Gastroesophageal sphincter (tissue), 4 donors: ENCODE data around the gene LEMD2. TPM values are rescaled to one million over a fixed set of nuclear protein-coding genes. Genes with fewer than 3 reads are reported as not detected.

ENCODE experiments used
- ATAC-seq: fragments of 150-250 bp; one replicate; pipeline ENCODE4 v1.9.1; 2016; ENCODE audit warnings: mild to moderate bottlenecking, moderate library complexity
- H3K27ac ChIP-seq, 4 donors: fragments of 200-600 bp; sonication (generic) in 3 of 4; 1 replicate in 3 of 4; 2 replicates in 1 of 4; pipeline ENCODE4 v1.5.1; 2016 to 2019
- H3K27me3 ChIP-seq: fragments of 200-600 bp; sonication (generic); one replicate; pipeline ENCODE4 v1.5.1; 2019
- H3K36me3 ChIP-seq, 2 donors: fragments of 200-600 bp; sonication (generic); one replicate each; pipeline ENCODE4 v1.5.1; 2019; ENCODE audit warnings: control low read depth in 1 of 2
- H3K4me1 ChIP-seq, 3 donors: fragments of 200-600 bp; sonication (generic); 1 replicate in 2 of 3; 2 replicates in 1 of 3; pipeline ENCODE4 v1.5.1; 2016 to 2019; ENCODE audit warnings: control low read depth in 2 of 3
- H3K4me3 ChIP-seq, 2 donors: fragments of 200-600 bp; sonication (generic); one replicate each; pipeline ENCODE4 v1.5.1; 2019; ENCODE audit warnings: mild to moderate bottlenecking in 1 of 2, moderate library complexity in 1 of 2
- H3K9me3 ChIP-seq, 3 donors: fragments of 200-600 bp; sonication (generic); one replicate each; pipeline ENCODE4 v1.5.1; 2017 to 2019; ENCODE audit warnings: control low read depth in 2 of 3
- EP300 ChIP-seq: sonication (generic); formaldehyde crosslinking; IDR thresholded peaks from one replicate; pipeline ENCODE4 v1.6.1; 2017; ENCODE audit warnings: antibody characterized with exemption, mild to moderate bottlenecking
- POLR2A ChIP-seq, 2 donors: fragments of 450-650 bp; IDR thresholded peaks; one replicate each; pipeline ENCODE4 v1.6.1; 2017; ENCODE audit warnings: antibody characterized with exemption in 2 of 2, mild to moderate bottlenecking in 2 of 2, moderate library complexity in 1 of 2
- POLR2AphosphoS5 ChIP-seq: sonication (generic); formaldehyde crosslinking; IDR thresholded peaks from one replicate; pipeline ENCODE4 v1.6.1; 2017; ENCODE audit warnings: antibody characterized with exemption
- WGBS, 2 donors: methylation state at CpG; one replicate each; pipeline ENCODE4 v1.1.5; 2018; ENCODE audit warnings: low coverage in 1 of 2; 5-methylcytosine and 5-hydroxymethylcytosine counted together
- total RNA-seq, 4 donors: library from RNA; depleted of rRNA; stranded (reverse); fragments of >200 nt; gene quantifications; one replicate each; pipeline ENCODE4 v1.1.0, GENCODE V29; 2016
- TF ChIP-seq, protein P1 (sequence below), 4 experiments: fragments of 200-600 bp in 2 of 4; fragments of 450-650 bp in 2 of 4; sonication (generic) in 1 of 4; IDR thresholded peaks; one replicate each; pipeline ENCODE4 v1.5.1; 2017 to 2019; ENCODE audit warnings: antibody characterized with exemption in 4 of 4, mild to moderate bottlenecking in 2 of 4, moderate library complexity in 2 of 4

Gene LEMD2
- total RNA-seq, 4 donors from 2014 or later, result 47.3 to 50.9 (median 49.9) TPM

DNA sequence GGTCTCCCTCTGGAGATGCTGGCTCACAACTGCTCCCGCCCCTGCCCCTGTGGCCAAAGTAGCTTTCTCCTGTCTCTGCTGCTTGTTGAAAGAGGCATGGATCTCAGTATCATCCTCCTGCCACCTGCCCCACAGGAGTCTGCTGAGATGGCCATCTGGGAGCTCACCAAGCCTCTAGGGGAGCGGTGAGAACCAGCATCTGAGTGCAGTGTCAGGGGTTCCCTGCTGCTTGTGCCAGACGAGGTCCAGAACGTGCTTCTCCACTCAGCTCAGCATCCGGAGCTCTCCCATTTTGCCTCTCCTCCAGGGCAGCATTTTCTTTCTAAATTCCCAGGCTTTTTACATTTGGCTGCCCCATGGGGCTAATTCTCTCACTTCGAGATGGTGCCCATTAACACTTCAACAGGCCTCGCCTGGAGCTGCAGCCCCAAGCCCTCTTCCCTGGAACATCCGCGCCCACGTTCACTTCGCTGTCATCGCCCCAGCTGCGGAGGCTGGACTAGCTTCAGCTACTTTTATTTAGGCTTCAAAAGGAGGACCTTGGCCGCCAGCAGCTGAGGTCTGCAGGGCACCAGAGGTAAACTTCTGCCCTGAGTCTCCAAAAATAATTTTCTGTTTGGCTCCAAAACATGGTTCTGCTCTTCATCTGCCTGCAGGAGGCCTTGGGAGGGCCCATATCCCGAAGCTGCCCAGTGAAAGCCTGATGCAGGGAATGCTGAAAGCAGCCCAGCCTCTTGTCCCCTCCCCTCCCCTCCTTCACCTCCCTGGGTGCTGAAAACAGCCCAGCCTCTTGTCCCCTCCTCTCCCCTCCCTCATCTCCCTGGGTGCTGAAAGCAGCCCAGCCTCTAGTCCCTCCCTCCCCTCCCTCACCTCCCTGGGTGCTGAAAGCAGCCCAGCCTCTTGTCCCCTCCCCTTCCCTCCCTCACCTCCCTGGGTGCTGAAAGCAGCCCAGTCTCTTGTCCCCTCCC lies 40.1 kb upstream of the LEMD2 start:
- H3K9me3 ChIP-seq, result no peaks in the 10 kb centered on the region
- H3K27ac ChIP-seq, result no peak overlapping the region
- no peak overlapping the region for H3K4me3 ChIP-seq
- peaks cover 0 to 15% (median 4%) of the 10 kb centered on the region in 3 donors for H3K4me1 ChIP-seq
- H3K27me3 ChIP-seq, result peaks cover 12% of the 10 kb centered on the region
- TF ChIP-seq EP300, result no peak
- TF ChIP-seq, protein P1, sequence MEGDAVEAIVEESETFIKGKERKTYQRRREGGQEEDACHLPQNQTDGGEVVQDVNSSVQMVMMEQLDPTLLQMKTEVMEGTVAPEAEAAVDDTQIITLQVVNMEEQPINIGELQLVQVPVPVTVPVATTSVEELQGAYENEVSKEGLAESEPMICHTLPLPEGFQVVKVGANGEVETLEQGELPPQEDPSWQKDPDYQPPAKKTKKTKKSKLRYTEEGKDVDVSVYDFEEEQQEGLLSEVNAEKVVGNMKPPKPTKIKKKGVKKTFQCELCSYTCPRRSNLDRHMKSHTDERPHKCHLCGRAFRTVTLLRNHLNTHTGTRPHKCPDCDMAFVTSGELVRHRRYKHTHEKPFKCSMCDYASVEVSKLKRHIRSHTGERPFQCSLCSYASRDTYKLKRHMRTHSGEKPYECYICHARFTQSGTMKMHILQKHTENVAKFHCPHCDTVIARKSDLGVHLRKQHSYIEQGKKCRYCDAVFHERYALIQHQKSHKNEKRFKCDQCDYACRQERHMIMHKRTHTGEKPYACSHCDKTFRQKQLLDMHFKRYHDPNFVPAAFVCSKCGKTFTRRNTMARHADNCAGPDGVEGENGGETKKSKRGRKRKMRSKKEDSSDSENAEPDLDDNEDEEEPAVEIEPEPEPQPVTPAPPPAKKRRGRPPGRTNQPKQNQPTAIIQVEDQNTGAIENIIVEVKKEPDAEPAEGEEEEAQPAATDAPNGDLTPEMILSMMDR (IDR thresholded peaks at IDR 0.05), result no peak
- 4 to 19% methylated on average over 5 to 11 of the region's 15 CpGs for WGBS, 2 donors
- ATAC-seq, result peak; percentile 27
- H3K36me3 ChIP-seq, result no peaks in the 10 kb centered on the region

DNA sequence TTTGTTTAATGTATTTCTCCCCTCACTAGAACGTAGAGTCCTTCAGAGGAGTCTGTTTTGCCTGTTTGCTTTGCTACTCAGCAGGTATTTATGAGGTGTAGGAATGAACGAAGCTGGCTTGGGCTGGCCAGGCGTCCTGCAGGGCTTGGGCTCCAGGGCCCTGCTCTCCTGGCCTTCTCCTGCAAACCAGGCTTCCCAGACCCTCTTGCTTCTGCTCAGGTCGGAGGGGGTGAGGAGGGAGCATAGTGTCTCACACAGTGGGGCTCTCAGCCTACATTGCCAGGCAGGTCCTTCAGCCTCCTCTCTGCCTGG lies 39.5 kb upstream of the LEMD2 start:
- H3K36me3 ChIP-seq, result no peaks in the 10 kb centered on the region
- no peak overlapping the region for H3K4me3 ChIP-seq
- H3K4me1 ChIP-seq, result peaks cover 0 to 15% (median 4%) of the 10 kb centered on the region in 3 donors
- no peak overlapping the region for H3K27ac ChIP-seq
- peaks cover 12% of the 10 kb centered on the region for H3K27me3 ChIP-seq
- H3K9me3 ChIP-seq, result no peaks in the 10 kb centered on the region
- no peak for ATAC-seq
- no peak for TF ChIP-seq POLR2AphosphoS5
- TF ChIP-seq POLR2A (IDR thresholded peaks at IDR 0.05), result no peak
- TF ChIP-seq, protein P1 (IDR thresholded peaks at IDR 0.05), result no peak
- TF ChIP-seq EP300, result no peak
- WGBS, 2 donors, result 75% methylated on average over 4 of the region's 4 CpGs; no CpG with 5 or more reads in 1 of the 2 donors

DNA sequence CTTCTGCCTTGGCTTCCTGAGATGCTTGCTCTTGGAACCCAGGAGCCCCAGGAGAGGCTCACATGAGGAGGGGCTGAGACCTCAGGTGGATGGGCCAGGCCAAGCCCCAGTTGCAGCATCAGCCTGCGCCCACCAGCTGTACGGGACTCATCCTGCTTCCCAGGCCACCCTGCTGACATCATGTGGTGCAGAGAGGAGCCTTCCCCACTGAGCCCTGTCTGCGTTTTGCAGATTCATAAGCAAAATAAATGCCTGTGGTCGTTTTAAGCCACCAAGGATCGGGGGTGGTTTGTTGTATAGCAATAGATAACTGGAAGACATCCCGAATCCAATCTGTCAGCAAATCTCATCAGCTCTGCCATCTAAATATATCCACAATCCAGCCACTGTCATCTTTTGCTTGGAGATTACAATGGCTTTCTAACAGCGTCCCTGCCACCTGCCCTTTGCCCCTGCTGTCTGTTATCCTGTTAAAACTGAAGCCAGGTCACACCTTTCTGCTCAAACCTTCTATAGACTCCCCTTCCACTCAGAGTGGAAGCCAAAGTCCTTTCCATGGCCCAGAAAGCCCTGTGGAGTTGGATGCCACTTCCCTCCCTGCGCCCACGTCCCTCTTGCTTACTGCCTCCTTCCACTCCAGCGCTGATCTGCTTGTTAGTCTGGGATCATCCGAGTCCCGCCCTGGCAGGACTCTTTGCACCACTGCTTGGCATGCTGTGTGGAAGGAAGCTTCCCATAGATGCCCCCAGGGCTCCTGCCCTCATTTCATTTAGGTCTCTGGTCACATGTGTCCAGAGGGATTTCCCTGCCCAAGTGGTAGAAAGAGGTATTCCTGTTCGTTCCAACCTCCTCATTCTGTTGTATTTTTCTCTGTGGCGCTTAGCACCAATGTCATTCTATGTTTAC lies 38.9 kb upstream of the LEMD2 start:
- Histone ChIP-seq H3K9me3 (no peaks in the 10 kb centered on the region), H3K36me3 (no peaks in the 10 kb centered on the region), H3K4me3 (no peak overlapping the region), H3K27me3 (peaks cover 18% of the 10 kb centered on the region), H3K27ac (no peak overlapping the region), H3K4me1 (peaks cover 0 to 15% (median 4%) of the 10 kb centered on the region in 3 donors)
- TF ChIP-seq POLR2AphosphoS5 (no peak), EP300 (no peak), POLR2A (IDR thresholded peaks at IDR 0.05) (no peak)
- TF ChIP-seq, protein P1 (IDR thresholded peaks at IDR 0.05), result no peak
- WGBS, 2 donors, result 75 to 81% methylated on average over 8 to 9 of the region's 14 CpGs
- no peak for ATAC-seq

DNA sequence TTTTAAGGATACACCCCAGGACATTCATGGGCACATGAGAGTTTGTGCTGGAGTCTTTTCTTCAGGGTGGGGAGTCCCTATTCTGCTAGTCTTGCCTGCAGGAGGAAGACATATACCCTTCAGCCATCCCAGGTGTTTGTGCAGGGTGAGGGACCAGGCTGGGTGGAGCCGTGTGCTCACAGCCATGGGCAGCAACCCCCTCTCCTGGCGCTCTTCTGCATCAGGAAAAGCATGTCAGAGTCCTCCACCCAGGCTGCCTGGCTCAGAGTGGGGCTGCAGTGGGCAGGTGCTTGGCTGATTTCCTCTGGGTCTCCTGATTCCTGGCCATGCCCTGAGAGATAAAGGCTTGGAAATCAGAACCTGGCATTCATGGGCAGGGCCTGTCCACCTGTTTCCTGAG lies 37.6 kb upstream of the LEMD2 start:
- Histone ChIP-seq H3K27ac (no peak overlapping the region), H3K4me3 (no peak overlapping the region), H3K27me3 (peaks cover 26% of the 10 kb centered on the region), H3K4me1 (peaks cover 0 to 15% (median 4%) of the 10 kb centered on the region in 3 donors), H3K36me3 (no peaks in the 10 kb centered on the region), H3K9me3 (no peaks in the 10 kb centered on the region)
- 20 to 45% methylated on average over 1 to 2 of the region's 2 CpGs for WGBS, 2 donors
- no peak for ATAC-seq
- TF ChIP-seq EP300, result no peak

DNA sequence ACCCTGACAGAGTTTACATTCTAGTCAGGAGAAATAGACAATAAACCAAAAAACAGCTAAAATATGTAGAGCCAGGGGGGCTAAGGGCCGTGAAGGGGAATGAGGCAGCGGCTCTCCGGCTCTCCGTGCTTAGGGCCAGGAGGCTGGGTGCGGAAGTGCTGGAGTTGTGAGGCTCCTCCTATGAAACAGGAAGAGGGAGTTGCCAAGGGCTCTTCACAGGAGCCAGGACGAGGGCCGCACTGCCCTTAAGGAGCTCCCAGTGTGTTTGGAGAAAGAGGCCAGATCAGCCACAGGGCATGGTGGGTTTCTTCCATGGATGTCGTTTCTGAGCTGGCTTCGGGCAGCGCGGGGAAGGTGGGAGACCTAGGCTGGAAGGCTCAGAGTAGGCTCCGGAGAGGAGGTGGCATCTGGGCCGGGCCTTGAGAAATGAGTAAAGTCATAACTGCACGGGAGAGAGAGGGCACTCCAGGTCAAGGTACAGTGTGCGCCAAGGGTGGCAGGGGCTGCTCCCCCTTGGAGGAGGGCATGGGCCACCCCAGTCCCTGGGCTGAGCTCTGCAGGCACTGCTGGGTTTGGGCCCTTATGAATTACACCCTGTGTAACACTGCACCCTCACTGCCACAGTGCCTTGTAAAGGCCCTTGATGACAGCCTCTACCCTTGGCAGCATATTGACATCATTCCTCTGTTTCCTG lies 35.7 kb upstream of the LEMD2 start:
- Histone ChIP-seq H3K9me3 (no peaks in the 10 kb centered on the region), H3K27me3 (peaks cover 23% of the 10 kb centered on the region), H3K36me3 (no peaks in the 10 kb centered on the region), H3K4me1 (peaks cover 0 to 15% (median 4%) of the 10 kb centered on the region in 3 donors), H3K27ac (no peak overlapping the region), H3K4me3 (no peak overlapping the region)
- WGBS, 2 donors, result 28 to 29% methylated on average over 5 to 9 of the region's 15 CpGs
- ATAC-seq, result no peak
- TF ChIP-seq, protein P1 (IDR thresholded peaks at IDR 0.05), result no peak
- no peak for TF ChIP-seq POLR2A (IDR thresholded peaks at IDR 0.05)
- TF ChIP-seq EP300, result no peak
- no peak for TF ChIP-seq POLR2AphosphoS5
